Body of pancreas (tissue), 4 donors: ENCODE results near the gene NR2C2AP. TPM values are rescaled to one million over a fixed set of nuclear protein-coding genes. Genes with fewer than 3 reads are reported as not detected.
A peak's percentile ranks its signal among the peaks of the same experiment; 100 is the strongest.

ENCODE experiments used
- ATAC-seq: fragments of 150-250 bp; one replicate; pipeline ENCODE4 v1.9.1; 2016
- DNase-seq, 4 donors: peaks; one replicate each; pipeline ENCODE4 v3.0.0-alpha.2; 2019
- H3K27ac ChIP-seq, 4 donors: fragments of 200-600 bp; sonication (generic); 1 replicate in 3 of 4; 2 replicates in 1 of 4; pipeline versions ENCODE4 v1.5.1 to v1.6.1; 2016 to 2019; ENCODE audit warnings: mild to moderate bottlenecking in 1 of 4, mixed read lengths in 1 of 4, moderate library complexity in 1 of 4
- H3K27me3 ChIP-seq, 2 donors: fragments of 200-600 bp; sonication (generic); one replicate each; pipeline ENCODE4 v1.6.0; 2016; ENCODE audit warnings: mild to moderate bottlenecking in 1 of 2
- H3K36me3 ChIP-seq, 2 donors: fragments of 200-600 bp; sonication (generic); replicated peaks in 1 of 2; 2 replicates each; pipeline ENCODE4 v1.5.1; 2016; ENCODE audit warnings: low read depth in 2 of 2; ENCODE audit not compliant: insufficient read depth in 1 of 2
- H3K4me1 ChIP-seq: fragments of 200-600 bp; sonication (generic); one replicate; pipeline ENCODE4 v1.6.0; 2016
- H3K4me3 ChIP-seq, 2 donors: fragments of 200-600 bp; sonication (generic); 1 replicate in 1 of 2; 2 replicates in 1 of 2; pipeline ENCODE4 v1.5.1; 2016 to 2019
- H3K9me3 ChIP-seq, 3 donors: fragments of 200-600 bp; sonication (generic); 1 replicate in 2 of 3; 2 replicates in 1 of 3; pipeline ENCODE4 v1.5.1; 2016
- POLR2A ChIP-seq, 3 donors: fragments of 450-650 bp; IDR thresholded peaks; one replicate each; pipeline ENCODE4 v1.6.1; 2016; ENCODE audit warnings: antibody characterized with exemption in 3 of 3, mild to moderate bottlenecking in 2 of 3
- WGBS, 2 donors: methylation state at CpG; one replicate each; pipeline ENCODE4 v1.1.5; 2017; 5-methylcytosine and 5-hydroxymethylcytosine counted together
- intact Hi-C: fragments of 100-400 bp; cut with DNase I; formaldehyde crosslinking; loops from one replicate; pipeline ENCODE4 v1.15.1; 2023
- total RNA-seq, 2 donors: library from RNA; depleted of rRNA; stranded (reverse); fragments of >200 nt; gene quantifications; one replicate each; pipeline ENCODE4 v1.1.0, GENCODE V29; 2016
- TF ChIP-seq, protein P1 (sequence below), 7 experiments: fragments of 450-650 bp in 4 of 7; fragments of 200-600 bp in 3 of 7; sonication (generic) in 3 of 7; IDR thresholded peaks; one replicate each; pipeline ENCODE4 v1.5.1; 2016 to 2019; ENCODE audit warnings: antibody characterized with exemption in 7 of 7

The NR2C2AP gene
- total RNA-seq, 2 donors from 2014 or later = 13.8 to 16.1 TPM

GRCh38 chr19:19202707-19203011, 555 bp downstream of the NR2C2AP start:
- intact Hi-C loops = no loop called here
- Histone ChIP-seq H3K4me3 (peak overlapping the region; percentile 48 to 74), H3K4me1 (peaks cover 14% of the 10 kb centered on the region), H3K36me3 (peaks cover 3 to 7% of the 10 kb centered on the region in 2 donors), H3K27me3 (no peaks in the 10 kb centered on the region), H3K27ac (peak overlapping the region; percentile 64 to 82 (median 76)), H3K9me3 (no peaks in the 10 kb centered on the region)
- TF ChIP-seq POLR2A (IDR thresholded peaks at IDR 0.05) = no peak
- TF ChIP-seq, protein P1, sequence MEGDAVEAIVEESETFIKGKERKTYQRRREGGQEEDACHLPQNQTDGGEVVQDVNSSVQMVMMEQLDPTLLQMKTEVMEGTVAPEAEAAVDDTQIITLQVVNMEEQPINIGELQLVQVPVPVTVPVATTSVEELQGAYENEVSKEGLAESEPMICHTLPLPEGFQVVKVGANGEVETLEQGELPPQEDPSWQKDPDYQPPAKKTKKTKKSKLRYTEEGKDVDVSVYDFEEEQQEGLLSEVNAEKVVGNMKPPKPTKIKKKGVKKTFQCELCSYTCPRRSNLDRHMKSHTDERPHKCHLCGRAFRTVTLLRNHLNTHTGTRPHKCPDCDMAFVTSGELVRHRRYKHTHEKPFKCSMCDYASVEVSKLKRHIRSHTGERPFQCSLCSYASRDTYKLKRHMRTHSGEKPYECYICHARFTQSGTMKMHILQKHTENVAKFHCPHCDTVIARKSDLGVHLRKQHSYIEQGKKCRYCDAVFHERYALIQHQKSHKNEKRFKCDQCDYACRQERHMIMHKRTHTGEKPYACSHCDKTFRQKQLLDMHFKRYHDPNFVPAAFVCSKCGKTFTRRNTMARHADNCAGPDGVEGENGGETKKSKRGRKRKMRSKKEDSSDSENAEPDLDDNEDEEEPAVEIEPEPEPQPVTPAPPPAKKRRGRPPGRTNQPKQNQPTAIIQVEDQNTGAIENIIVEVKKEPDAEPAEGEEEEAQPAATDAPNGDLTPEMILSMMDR (IDR thresholded peaks at IDR 0.05) = no peak
- no peak for ATAC-seq
- no peak for DNase-seq
- 3 to 10% methylated on average over 8 to 11 of the region's 11 CpGs for WGBS, 2 donors

GRCh38 chr19:19201697-19202630, 1.2 kb downstream of the NR2C2AP start:
- no peak for ATAC-seq
- H3K27ac ChIP-seq = peak overlapping the region in 2 of 4 donors; percentile 64 to 82
- no peak for TF ChIP-seq POLR2A (IDR thresholded peaks at IDR 0.05)
- TF ChIP-seq, protein P1 (IDR thresholded peaks at IDR 0.05) = no peak

GRCh38 chr19:19193926-19194325, 9.3 kb downstream of the NR2C2AP start:
- TF ChIP-seq, protein P1 (IDR thresholded peaks at IDR 0.05) = no peak
- TF ChIP-seq POLR2A (IDR thresholded peaks at IDR 0.05) = no peak
- no peak overlapping the region for H3K4me3 ChIP-seq
- no peaks in the 10 kb centered on the region for H3K27me3 ChIP-seq
- no peaks in the 10 kb centered on the region for H3K9me3 ChIP-seq
- no peak overlapping the region for H3K27ac ChIP-seq
- WGBS, 2 donors = 72 to 79% methylated on average over 5 of the region's 5 CpGs
- peaks cover 3 to 6% of the 10 kb centered on the region in 2 donors for H3K36me3 ChIP-seq
- intact Hi-C loops = no loop called here
- peaks cover 39% of the 10 kb centered on the region for H3K4me1 ChIP-seq
- DNase-seq (no peak), ATAC-seq (no peak)

More at GRCh38 chr19:19201697-19202630, 1.2 kb downstream of the NR2C2AP start:
- 69 to 72% methylated on average over 13 to 19 of the region's 19 CpGs for WGBS, 2 donors
- peaks cover 14% of the 10 kb centered on the region for H3K4me1 ChIP-seq
- H3K36me3 ChIP-seq = peaks cover 3 to 7% of the 10 kb centered on the region in 2 donors
- H3K4me3 ChIP-seq = no peak overlapping the region
- H3K9me3 ChIP-seq = no peaks in the 10 kb centered on the region
- no peak for DNase-seq
- no peaks in the 10 kb centered on the region for H3K27me3 ChIP-seq
- intact Hi-C loops = no loop called here

GRCh38 chr19:19192910-19193423, 10.2 kb downstream of the NR2C2AP start:
- H3K27ac ChIP-seq = peak overlapping the region; percentile 47 to 99 (median 98)
- H3K36me3 ChIP-seq = no peaks in the 10 kb centered on the region
- ATAC-seq (no peak), DNase-seq (no peak)
- TF ChIP-seq, protein P1 (IDR thresholded peaks at IDR 0.05) = no peak
- TF ChIP-seq POLR2A (IDR thresholded peaks at IDR 0.05) = no peak
- H3K27me3 ChIP-seq = no peaks in the 10 kb centered on the region
- no peaks in the 10 kb centered on the region for H3K9me3 ChIP-seq
- H3K4me3 ChIP-seq = peak overlapping the region; percentile 30 to 37
- intact Hi-C loops = no loop called here
- 1% methylated on average over 14 to 22 of the region's 22 CpGs for WGBS, 2 donors
- peaks cover 39% of the 10 kb centered on the region for H3K4me1 ChIP-seq
